ENCODE data around the gene PLIN4.
A peak's percentile ranks its signal among the peaks of the same experiment; 100 is the strongest.

Gene PLIN4

DNA sequence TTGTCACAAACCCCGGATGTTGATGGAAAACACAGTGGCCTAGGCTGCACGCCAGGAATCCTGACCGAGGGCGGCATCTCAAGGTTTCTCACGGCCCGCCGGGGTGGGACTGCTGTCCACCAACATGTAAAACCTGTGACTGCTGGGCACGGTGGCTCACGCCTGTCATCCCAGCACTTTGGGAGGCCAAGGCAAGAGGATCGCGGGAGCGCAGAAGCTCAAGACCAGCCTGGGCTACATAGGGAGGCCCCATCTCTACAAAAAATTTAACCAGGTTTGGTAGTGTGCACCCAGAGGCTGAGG, 11.2 kb downstream of the PLIN4 start:
- DNase-seq (ENCODE audit: low spot score): no peak

DNA sequence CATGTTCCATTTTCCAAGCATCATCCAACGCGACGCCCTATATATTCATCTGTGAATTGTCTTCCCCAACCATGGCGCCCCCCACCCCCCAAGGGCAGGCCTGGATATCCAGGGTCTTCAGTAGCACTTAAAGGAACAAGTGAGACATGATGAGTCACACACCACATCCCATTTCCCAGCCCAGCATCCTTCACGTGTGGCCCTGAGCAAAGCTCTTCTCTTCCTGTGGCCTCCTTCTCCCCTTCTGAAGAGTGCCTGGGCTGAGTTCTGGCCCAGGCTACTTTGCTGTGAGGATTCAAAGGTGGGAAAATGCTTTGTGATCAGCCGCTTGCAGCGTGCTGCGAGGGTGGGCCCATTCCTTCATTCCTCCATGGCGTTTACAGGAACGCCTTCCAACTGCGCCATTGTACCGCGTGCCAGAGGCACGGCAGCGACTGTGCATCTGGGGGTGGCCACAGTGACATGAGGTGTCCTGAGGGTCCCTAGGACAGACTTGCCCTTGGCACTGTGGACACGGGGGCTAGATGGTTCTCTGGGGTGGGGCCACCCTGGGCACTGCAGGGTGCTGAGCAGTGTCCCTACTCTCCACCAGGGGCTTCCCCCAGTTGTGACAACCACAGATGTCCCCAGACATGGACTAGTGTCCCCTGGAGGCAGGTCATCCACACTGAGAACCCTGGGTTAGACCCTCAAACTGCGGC, 11.7 kb downstream of the PLIN4 start:
- DNase-seq (ENCODE audit: low spot score): no peak

GRCh38 chr19:4505570-4506448, 12.5 kb downstream of the PLIN4 start:
- DNase-seq (ENCODE audit: low spot score): no peak

GRCh38 chr19:4504891-4505569, 13.3 kb downstream of the PLIN4 start:
- DNase-seq (ENCODE audit: low spot score): no peak

DNA sequence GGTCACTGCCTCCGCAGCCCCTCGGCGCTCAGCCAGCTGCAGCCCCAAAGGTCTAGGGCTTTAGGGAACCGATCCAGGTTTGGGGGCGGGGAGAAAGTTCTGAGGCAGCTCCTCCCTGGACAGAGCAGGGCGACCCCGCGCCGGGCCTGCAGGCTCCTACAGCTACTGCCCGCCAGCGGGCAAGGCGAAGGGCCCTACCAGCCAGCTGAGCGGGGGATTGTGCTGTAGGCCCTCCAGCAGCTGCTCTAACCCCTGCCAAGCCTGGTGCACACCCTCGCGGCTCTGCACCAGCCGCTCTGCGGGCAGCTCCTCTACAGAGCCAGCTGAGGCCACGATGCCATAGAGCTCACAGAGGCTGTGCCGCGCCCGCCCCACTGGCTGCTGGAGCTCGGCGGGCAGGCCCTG, 14.0 kb downstream of the PLIN4 start:
- DNase-seq (ENCODE audit: low spot score): no peak

DNA sequence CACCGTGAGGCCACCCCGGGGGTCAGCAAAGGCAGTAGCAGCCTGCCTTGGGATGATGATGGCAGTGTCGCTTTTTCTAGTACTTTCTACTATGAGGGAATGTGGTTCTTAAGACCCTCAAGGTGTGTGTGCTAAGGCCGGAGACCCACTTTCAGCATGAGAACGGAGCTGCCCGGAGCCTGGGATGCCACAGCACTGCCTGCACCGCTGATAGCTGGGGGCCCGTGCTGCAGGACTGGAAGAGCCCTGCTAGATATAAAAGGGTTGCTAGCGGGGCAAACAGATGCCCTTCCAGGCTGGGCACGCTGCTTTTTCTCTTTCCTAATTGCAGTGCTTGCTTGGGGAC, 14.5 kb downstream of the PLIN4 start:
- no peak for DNase-seq (ENCODE audit: low spot score)

DNA sequence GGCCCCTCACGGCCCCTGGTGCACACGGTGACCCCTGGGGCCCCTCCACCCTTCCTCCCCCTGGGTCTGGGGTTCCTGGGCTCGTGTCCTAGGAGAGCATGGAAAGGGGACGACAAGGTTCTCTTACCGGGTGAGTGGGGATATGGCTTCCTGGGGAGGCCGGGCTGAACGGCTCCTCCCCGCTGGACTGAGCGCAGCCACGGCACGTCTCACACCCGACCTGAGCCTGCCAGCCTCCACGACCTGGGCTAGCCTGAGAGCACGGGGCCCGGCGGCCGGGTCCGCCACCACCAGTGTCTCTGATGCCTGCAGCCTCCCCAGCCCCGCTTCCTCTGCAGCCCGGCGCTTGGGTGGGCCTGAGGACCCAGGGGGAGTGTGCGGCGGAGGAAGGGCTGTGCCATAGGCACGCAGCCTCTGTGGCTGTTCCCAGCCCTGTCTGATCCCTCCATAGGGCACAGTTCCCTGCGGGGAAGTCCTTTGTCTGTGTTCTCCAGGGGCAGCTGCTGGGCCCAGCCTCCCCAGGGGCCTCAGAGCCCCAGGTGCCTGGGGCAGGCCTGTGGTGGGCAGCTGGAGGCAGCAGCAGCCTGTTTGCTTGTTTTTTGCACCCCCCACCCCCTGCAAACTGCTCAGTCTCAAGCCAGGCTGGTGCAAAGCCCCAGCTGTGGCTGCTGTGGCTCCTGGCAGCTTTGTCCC, 15.0 kb downstream of the PLIN4 start:
- DNase-seq (ENCODE audit: low spot score): peak; percentile 82

DNA sequence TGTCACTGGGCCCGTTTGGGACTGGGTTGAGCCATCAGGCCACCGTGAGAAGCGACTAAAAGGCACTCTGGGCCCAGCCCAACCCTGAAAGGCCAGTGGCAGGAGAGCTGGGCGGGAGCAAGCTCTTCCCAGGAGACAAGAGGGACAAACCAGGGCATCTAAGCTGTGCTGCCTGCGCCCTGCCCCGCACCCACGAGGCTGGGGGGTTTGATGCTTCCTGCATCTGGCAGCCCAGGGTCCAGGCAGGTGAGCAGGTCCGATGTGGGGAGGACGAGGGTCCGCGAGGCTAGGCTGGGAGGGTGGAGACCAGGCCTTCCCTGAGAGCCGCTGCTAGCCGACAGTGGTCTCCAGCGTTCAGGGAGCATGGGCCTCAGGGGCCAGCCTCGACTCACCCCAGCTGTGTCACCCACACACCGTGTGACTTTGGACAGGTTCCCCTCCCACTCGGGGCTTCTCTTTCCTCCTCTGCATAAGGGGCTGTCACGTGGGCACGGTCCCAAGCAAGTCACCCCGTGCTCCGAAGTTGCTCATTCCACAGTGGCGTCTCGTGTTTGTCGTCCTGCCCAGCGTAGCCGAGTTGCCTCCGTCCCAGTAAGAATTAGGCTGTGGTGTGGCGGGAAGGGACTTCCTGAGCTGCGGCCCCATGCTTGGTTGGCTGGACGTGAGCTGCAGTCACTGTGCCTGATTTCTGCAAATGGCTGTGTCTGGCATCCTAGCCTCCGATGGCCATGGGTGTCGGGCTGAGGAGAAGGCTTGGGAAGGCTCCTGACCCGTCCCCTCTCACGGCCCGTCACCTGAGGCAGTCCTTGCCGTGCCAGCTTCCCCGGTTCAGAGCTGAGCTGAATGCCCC, 15.8 kb downstream of the PLIN4 start:
- DNase-seq (ENCODE audit: low spot score): no peak

- DNase-seq (ENCODE audit: low spot score): no peak
These were observed 16.6 kb downstream of the PLIN4 start for GRCh38 chr19:4501691-4502090.

- DNase-seq (ENCODE audit: low spot score): no peak
These were observed 17.3 kb downstream of the PLIN4 start for GRCh38 chr19:4500841-4501591.

DNA sequence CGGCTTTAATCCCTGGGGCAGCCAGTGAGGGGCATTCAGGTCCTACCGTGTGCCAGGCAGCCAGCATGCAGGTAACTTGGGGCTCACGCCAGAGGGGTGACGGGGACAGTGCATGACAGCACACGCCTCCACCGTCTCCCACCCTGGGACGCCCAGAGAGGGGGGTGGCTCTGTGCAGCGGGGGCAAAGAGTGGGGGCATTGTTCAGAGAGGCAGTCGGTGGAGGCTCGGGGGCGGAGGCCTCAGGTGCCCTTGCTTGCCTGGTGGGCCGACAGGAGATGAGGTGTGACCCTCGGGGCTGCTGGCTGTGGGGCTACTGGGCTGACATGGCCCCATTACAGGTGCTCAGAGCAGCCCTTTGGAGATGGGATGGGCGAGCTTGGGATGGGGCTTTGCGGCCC, 18.4 kb downstream of the PLIN4 start:
- no peak for DNase-seq (ENCODE audit: low spot score)

DNA sequence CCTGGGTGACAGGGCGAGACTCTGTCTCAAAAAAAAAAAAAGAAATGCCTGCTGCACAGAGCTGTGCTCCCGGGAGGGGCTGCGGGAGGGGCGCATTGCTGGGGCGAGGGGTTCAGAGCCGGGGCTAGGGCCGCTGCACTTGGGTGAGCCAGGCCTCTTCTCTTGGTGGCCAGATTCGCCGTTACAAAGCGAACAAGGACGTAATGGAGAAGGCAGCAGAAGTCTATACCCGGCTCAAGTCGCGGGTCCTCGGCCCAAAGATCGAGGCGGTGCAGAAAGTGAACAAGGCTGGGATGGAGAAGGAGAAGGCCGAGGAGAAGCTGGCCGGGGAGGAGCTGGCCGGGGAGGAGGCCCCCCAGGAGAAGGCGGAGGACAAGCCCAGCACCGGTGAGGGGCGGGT, 19.0 kb downstream of the PLIN4 start:
- no peak for DNase-seq (ENCODE audit: low spot score)

DNA sequence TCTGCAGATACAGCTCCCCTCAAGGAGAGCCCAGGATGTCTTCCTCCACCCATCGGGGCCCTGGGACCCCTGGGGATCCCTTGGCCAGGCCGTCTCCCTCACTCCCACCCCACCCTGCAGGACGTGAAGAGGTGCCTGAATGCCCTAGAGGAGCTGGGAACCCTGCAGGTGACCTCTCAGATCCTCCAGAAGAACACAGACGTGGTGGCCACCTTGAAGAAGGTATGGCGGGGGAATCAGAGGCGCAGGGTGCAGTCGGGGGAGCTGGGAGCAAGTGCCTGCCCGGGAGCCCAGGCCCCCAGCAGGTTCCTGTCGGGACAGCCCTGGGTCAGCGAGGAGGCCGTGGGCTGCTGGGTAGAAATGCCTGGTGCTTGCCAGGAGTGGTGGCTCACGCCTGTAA, 19.6 kb downstream of the PLIN4 start:
- no peak for DNase-seq (ENCODE audit: low spot score)

DNA sequence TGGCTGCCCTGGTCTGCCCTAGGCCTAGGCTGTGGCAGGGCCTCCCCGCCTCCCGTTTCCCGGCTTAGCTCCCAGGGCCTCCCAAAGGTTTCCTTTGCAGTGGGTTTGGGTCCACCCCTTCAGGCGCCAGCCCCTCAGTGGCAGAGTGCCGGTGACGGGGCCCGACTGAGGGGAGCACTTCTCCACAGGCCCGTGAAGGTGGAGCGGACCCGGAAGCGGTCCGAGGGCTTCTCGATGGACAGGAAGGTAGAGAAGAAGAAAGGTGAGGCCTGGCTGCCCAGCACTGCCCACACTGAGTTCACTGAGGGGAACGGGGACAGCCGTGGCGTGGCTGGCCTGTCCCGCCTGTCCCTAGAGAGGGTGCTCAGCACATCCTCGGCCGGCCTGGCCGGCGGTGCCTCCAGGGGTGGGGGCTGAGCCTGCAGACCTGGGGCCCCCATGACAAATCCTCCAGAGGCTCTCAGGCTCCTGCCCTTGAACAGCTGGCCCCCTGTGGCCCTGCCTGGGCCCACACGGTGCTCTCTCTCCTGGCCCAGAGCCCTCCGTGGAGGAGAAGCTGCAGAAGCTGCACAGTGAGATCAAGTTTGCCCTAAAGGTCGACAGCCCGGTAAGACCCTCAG, 20.4 kb downstream of the PLIN4 start:
- no peak for DNase-seq (ENCODE audit: low spot score)

GRCh38 chr19:4496304-4496703, 22.0 kb downstream of the PLIN4 start:
- no peak for DNase-seq (ENCODE audit: low spot score)

DNA sequence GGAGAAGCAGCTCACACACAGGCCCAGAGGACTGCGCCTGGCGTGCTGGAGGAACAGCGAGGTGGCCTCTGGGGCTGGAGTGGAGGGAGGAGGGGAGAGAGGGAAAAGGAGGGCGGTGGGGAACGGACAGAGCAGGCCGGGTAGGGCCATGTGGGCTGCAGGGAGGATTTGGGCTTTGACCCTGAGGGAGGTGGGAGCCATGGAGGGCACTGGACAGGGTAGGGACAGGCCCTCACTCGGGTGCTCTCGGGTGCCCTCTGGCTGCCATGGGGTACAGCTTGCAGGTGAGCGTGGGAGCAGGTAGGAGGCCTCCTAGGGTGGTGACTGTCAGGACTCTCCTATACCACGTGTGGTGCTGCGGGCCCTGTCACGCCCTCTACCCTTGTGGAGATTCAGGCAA, 22.8 kb downstream of the PLIN4 start:
- no peak for DNase-seq (ENCODE audit: low spot score)

GRCh38 chr19:4494691-4495064, 23.6 kb downstream of the PLIN4 start:
- DNase-seq (ENCODE audit: low spot score): no peak

DNA sequence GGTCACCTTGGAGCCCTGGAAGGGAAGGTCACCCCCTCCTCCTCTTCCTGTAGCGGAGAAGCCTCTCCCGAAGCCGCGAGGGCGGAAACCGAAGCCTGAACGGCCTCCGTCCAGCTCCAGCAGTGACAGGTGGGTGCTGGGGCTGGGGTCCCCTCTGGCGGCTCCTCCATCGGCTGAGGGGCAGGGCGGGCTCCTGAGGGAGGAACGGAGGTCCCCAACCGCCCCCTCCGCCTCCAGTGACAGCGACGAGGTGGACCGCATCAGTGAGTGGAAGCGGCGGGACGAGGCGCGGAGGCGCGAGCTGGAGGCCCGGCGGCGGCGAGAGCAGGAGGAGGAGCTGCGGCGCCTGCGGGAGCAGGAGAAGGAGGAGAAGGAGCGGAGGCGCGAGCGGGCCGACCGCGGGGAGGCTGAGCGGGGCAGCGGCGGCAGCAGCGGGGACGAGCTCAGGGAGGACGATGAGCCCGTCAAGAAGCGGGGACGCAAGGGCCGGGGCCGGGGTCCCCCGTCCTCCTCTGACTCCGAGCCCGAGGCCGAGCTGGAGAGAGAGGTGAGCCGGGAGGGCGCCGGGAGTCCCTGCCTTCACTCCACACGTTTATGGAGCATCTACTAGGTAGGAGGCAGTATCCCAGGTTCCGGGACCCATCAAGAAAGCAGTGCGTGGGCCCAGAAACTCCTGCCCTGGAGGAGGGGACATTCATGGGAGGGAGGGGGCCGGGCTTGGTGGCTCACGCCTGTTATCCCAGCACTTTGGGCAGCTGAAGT, 24.2 kb downstream of the PLIN4 start:
- no peak for DNase-seq (ENCODE audit: low spot score)

- DNase-seq (ENCODE audit: low spot score): no peak
These were observed 25.0 kb downstream of the PLIN4 start for GRCh38 chr19:4493104-4493928.
